Glutamatergic neuron (in vitro differentiated cells): ENCODE measurements around the gene UBE2E3. TPM values are rescaled to one million over a fixed set of nuclear protein-coding genes. Genes with fewer than 3 reads are reported as not detected.

ENCODE experiments used
- DNase-seq: peaks from one replicate; pipeline ENCODE4 v3.0.0; 2022
- H3K27ac Mint-ChIP-seq: one replicate; pipeline ENCODE4 v1.8.0; 2020; ENCODE audit warnings: mild to moderate bottlenecking, mixed read lengths, inconsistent platforms; ENCODE audit not compliant: unreplicated experiment
- H3K27me3 Mint-ChIP-seq: one replicate; pipeline ENCODE4 v1.8.0; 2020; ENCODE audit warnings: mild to moderate bottlenecking, moderate library complexity, mixed read lengths, inconsistent platforms; ENCODE audit not compliant: unreplicated experiment
- H3K36me3 Mint-ChIP-seq: one replicate; pipeline ENCODE4 v1.8.0; 2020; ENCODE audit warnings: mild to moderate bottlenecking, mixed read lengths, inconsistent platforms; ENCODE audit not compliant: unreplicated experiment
- H3K4me1 Mint-ChIP-seq: one replicate; pipeline ENCODE4 v1.8.0; 2020; ENCODE audit warnings: mild to moderate bottlenecking, low read depth, mixed read lengths, inconsistent platforms; ENCODE audit not compliant: unreplicated experiment
- H3K4me3 Mint-ChIP-seq: one replicate; pipeline ENCODE4 v1.8.0; 2020; ENCODE audit warnings: mild to moderate bottlenecking, mixed read lengths, inconsistent platforms; ENCODE audit not compliant: unreplicated experiment
- H3K9me3 Mint-ChIP-seq: one replicate; pipeline ENCODE4 v1.8.0; 2020; ENCODE audit warnings: mild to moderate bottlenecking, moderate library complexity, mixed read lengths, inconsistent platforms; ENCODE audit not compliant: unreplicated experiment
- total RNA-seq: library from RNA; stranded (reverse); fragmentation: NEBNext Ultra II Directional; extraction: Animal tissue kit (Norgen Biotek cat#: 25700); gene quantifications from one replicate; pipeline ENCODE4 v1.2.1, GENCODE V29; 2021; ENCODE audit not compliant: unreplicated experiment
- TF ChIP-seq, protein P1 (sequence below): fragments of 200-600 bp; sonication (generic); IDR thresholded peaks from one replicate; pipeline ENCODE4 v1.5.0; 2021; ENCODE audit not compliant: partially characterized antibody, unreplicated experiment

Gene UBE2E3
- total RNA-seq, 1 donor from 2014 or later: 294 TPM

DNA sequence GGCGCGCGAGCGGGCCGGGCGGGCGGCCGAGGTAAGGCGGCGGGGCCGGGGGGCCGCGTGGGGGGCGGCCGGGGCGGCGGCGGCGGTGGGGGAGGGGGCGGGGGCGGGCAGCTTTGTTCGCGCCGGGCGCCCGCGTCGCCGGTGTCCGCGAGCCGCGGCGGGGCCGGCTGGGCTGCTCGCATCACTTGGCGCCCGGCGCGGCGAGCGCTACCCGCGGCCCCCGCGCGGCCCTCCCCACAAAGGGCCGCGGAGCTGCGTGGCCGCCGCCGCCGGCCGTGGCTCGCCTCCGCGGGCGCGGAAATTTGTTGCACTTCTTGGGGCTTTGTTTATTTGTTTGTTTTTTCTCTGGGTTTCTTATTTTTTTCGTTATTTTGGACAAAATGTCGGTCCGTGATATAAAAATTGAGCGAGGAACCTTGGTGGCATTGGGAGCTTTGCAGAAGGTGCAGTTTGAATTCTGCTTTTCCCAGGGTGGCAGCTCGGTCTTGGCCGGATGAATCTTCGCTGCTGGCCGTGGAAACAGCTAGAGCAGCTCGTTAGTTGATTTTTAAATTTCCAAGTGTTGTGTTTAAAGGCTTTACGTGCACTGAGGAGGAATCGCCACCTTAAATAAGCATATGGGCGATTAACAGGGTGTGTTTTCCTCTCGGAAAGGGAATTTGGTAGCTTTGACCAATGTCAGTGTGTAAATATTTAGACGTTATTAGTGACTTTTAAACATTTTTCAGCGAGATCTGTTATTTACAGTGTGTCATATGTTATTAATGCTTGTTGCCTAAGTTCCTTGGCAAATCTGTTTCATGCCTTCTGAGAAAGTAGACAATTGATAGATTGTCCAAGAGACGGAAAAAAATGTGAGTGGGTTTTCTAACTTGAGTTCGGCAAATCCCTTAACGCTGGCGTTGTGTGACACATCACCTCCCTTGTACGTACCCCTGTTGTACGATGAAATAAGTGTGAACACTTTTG is 822 bp downstream of the UBE2E3 start:
- no peaks in the 10 kb centered on the region for H3K36me3 Mint-ChIP-seq
- peaks cover 6% of the 10 kb centered on the region for H3K9me3 Mint-ChIP-seq
- TF ChIP-seq, protein P1, sequence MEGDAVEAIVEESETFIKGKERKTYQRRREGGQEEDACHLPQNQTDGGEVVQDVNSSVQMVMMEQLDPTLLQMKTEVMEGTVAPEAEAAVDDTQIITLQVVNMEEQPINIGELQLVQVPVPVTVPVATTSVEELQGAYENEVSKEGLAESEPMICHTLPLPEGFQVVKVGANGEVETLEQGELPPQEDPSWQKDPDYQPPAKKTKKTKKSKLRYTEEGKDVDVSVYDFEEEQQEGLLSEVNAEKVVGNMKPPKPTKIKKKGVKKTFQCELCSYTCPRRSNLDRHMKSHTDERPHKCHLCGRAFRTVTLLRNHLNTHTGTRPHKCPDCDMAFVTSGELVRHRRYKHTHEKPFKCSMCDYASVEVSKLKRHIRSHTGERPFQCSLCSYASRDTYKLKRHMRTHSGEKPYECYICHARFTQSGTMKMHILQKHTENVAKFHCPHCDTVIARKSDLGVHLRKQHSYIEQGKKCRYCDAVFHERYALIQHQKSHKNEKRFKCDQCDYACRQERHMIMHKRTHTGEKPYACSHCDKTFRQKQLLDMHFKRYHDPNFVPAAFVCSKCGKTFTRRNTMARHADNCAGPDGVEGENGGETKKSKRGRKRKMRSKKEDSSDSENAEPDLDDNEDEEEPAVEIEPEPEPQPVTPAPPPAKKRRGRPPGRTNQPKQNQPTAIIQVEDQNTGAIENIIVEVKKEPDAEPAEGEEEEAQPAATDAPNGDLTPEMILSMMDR: no peak
- peaks cover 7% of the 10 kb centered on the region for H3K27me3 Mint-ChIP-seq
- H3K27ac Mint-ChIP-seq: peak overlapping the region; percentile 98
- DNase-seq: no peak
- H3K4me3 Mint-ChIP-seq: peak overlapping the region; percentile 99
- peaks cover 14% of the 10 kb centered on the region for H3K4me1 Mint-ChIP-seq

DNA sequence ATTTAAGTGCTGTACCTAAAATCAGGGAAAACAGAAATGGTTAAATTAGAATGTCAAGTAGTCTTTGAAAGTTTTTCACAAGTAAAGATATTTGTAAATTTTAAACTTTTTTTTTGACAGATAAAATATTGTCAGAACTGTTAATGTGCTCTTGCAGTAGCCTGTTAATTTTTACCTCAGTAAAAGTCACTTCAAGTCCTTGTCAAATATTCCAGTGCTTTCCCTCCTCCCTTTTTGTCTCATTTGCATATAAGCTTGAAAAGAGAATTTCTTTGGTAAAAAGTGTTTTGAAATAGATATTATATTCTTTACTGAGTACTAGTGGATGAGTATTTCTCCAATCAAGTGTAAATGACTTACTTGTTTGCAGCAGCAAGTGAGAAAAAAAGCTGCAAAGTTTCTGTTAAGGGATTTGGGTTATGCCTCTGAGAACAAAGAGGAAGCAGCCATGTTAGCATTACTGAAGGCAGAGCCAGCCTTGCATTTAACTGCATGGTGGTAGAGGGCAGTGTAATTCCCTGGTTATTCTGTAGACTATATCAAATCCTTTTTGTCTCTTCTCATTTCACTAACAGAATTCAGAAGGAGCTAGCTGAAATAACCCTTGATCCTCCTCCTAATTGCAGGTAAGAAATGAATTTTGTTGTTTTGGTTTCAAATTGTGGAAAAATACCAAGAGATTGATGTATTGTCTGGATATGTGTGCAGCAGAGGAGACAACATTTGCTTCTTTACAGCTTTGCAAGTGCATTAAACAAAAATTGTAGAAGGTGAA is 3.2 kb downstream of the UBE2E3 start:
- DNase-seq: peak; percentile 20
- peaks cover 7% of the 10 kb centered on the region for H3K27me3 Mint-ChIP-seq
- peaks cover 6% of the 10 kb centered on the region for H3K9me3 Mint-ChIP-seq
- peak overlapping the region; percentile 99 for H3K4me3 Mint-ChIP-seq
- no peaks in the 10 kb centered on the region for H3K36me3 Mint-ChIP-seq
- peaks cover 27% of the 10 kb centered on the region for H3K4me1 Mint-ChIP-seq
- TF ChIP-seq, protein P1: no peak
- H3K27ac Mint-ChIP-seq: peak overlapping the region; percentile 99

DNA sequence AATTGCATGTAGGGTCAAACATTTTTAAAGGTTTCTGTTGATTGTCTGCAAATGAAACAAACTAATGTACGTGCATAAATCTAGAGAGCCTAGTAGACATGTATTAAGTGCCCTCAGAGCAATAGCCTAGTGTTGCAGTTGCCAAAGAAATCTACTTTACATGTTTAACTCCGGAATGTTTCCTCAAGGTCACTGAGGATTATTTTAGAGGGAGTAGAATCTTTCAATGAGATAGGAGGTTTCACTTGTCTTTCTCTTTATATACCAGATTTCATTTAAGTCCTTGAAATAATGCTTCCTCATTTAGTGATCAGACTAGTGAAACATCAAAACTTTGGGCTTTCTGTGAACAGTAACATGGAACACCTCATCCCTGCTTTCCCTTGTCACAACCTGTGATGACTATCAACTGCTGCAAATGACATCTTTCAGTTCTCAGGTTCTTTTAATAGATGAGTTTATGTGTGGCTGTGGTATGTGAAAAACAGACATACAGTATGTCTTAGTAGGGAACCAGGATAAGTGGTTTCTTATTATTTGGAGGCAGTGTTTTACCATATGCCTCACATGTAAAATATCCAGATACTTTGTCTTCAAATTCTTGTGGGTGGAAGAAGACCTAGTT is 5.5 kb downstream of the UBE2E3 start:
- peaks cover 6% of the 10 kb centered on the region for H3K27me3 Mint-ChIP-seq
- H3K4me3 Mint-ChIP-seq: peak overlapping the region; percentile 82
- no peak for DNase-seq
- no peaks in the 10 kb centered on the region for H3K36me3 Mint-ChIP-seq
- peaks cover 6% of the 10 kb centered on the region for H3K9me3 Mint-ChIP-seq
- TF ChIP-seq, protein P1: no peak
- H3K4me1 Mint-ChIP-seq: peaks cover 40% of the 10 kb centered on the region
- peak overlapping the region; percentile 70 for H3K27ac Mint-ChIP-seq

DNA sequence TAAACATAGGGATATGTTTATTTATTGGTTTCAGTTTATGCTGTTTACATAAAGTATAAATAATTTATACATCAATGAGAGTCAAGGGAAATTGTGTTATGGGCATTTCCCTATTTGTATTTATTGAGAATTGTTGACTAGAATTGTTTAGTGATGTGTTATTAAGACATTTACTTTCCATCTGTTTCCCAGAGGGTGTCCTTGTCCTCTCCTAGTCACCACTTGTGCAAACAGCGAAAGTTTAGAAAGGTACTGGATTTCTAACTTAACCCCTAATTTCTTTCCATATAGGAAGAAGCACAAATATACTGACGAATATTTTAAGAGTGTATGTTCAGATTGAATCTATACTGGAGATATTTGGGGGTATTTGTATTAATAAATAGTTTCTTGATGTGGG is 6.7 kb downstream of the UBE2E3 start:
- TF ChIP-seq, protein P1: no peak
- peaks cover 42% of the 10 kb centered on the region for H3K4me1 Mint-ChIP-seq
- H3K9me3 Mint-ChIP-seq: no peaks in the 10 kb centered on the region
- H3K4me3 Mint-ChIP-seq: peak overlapping the region; percentile 50
- DNase-seq: no peak
- no peaks in the 10 kb centered on the region for H3K36me3 Mint-ChIP-seq
- no peak overlapping the region for H3K27ac Mint-ChIP-seq
- H3K27me3 Mint-ChIP-seq: no peaks in the 10 kb centered on the region
